Measurements from ENCODE around the gene PHEX. TPM values are rescaled to one million over a fixed set of nuclear protein-coding genes. Genes with fewer than 3 reads are reported as not detected.

The PHEX gene
- total RNA-seq, 2 donors from 2014 or later, result 0.29 TPM; not detected in 1

DNA sequence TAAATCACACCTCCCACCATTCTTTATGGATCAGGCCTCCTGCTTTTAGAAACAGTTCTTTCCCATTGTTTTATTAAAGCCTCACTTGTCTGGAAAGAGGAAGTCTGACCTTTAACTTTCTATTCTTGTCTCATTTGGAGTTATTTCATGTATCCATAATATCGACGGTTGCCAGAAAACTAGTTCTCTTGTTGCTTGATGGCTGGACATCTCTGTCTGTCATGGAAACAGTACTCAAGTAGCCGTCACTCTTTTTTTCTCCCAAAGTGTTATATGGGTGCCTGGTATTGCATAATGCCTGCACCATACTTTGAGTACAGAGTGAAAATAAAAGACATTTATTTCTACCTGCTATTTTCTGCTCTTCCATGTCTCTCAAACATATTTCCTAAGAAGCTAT, 61.4 kb downstream of the PHEX start:
- intact Hi-C loops (cut with DNase I), result no loop called here
- no peak for ATAC-seq
- no peak for DNase-seq

GRCh38 chrX:22095286-22095685, 63.2 kb downstream of the PHEX start:
- intact Hi-C loops (cut with DNase I), result no loop called here
- DNase-seq, result peak; percentile 24

DNA sequence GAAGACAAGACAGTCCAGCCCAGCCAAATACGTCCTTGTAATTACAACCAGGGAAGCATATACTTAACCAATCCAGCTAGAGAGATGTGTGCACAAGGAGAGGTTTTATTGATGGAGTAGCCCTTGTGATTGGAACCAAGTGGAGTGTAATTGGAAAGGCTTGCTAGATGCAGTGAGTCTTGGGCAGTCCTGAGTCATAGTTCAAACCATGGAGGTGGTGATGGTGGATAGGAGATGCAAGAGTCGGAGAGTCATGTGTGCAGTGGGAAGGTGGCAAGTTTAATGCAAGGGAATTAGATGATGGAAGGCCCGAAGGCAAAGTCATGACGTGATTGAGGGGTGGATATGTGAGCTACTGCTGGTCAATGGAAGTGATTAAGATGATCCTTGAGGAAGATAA, 63.7 kb downstream of the PHEX start:
- intact Hi-C loops (cut with DNase I), result no loop called here
- DNase-seq (no peak), ATAC-seq (no peak)

More at GRCh38 chrX:22095286-22095685, 63.2 kb downstream of the PHEX start:
- ATAC-seq, result peak; percentile 63 to 84

GRCh38 chrX:22097012-22097694, 65.0 kb downstream of the PHEX start:
- intact Hi-C loops (cut with DNase I), result no loop called here
- ATAC-seq, result no peak
- no peak for DNase-seq

DNA sequence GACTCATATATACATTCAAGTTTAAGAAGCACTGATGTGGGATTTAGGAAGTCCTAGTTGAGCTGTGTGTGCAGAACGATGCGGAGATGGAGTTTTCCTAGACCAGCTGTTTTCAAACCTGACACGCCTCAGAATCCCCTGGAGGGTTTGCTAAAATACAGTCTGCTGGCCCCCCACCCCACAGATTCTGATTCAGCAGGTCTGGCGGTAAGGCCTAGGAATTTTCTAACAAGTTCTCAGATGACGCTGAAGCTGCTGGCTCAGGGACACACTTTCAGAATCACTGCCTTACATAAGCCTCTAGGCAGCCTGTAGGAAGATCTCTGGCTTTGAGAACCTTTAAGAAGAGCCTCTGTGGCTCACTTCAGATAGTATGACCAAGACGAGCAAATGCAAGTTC, 73.1 kb downstream of the PHEX start:
- intact Hi-C loops (cut with DNase I), result no loop called here
- DNase-seq, result no peak
- peak in 1 of 2 donors; percentile 19 for ATAC-seq

DNA sequence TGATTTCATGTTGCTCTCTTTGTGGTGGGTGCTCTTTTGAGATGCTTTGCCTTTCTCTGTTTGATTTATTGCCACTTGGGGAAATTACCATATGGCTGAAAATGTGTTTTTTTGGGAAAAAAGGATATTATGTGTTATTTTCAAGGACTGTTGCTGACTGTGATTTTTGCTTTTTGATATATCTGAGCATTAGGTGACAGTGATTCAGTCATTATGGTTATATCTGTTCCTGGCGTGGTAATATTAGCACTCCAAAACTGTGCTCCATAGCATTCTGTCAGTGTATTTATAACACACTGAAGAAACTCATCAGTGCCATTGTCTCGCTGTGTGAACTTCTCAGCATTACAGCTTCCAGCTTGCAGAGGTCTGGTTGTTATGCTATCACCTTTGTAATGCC, 73.8 kb downstream of the PHEX start:
- intact Hi-C loops (cut with DNase I), result no loop called here
- ATAC-seq, result no peak
- DNase-seq, result no peak

- intact Hi-C loops (cut with DNase I), result no loop called here
- DNase-seq (no peak), ATAC-seq (no peak)
These were observed 77.3 kb downstream of the PHEX start for GRCh38 chrX:22109442-22109841.

DNA sequence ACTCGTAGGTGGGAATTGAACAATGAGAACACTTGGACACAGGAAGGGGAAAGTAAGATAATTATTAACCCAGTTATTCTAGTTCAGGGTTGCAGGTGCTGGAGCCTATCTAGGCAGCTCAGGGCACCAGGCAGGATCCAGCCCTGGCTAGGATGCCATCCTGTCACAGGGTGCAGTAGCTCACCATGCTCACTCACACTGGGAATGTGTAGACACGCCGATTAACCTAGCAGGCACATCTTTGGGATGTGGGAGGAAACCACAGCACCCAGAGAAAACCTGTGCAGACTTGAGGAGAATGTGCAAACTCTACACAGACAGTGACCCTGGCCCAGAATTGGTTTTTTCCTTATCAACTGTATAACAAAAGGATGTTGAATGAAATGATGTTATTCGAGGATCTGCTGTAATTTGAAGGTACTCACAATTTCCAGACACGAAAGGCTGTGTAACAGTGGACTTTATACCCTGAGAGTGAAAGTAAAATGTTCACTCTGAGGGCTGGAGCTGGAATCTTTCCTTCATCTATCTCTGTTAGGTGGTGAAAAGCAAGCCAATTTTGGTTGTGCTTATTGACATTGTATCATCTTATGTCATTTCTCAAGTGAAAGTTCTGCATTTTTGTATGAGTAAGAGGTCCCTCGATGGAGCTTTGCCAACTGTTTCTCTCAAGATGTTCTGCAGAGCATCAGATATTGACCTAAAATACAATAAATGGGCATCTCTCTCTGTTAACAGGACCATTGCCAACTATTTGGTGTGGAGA, 78.8 kb downstream of the PHEX start:
- DNase-seq, result no peak
- ATAC-seq, result no peak
- intact Hi-C loops (cut with DNase I), result no loop called here

DNA sequence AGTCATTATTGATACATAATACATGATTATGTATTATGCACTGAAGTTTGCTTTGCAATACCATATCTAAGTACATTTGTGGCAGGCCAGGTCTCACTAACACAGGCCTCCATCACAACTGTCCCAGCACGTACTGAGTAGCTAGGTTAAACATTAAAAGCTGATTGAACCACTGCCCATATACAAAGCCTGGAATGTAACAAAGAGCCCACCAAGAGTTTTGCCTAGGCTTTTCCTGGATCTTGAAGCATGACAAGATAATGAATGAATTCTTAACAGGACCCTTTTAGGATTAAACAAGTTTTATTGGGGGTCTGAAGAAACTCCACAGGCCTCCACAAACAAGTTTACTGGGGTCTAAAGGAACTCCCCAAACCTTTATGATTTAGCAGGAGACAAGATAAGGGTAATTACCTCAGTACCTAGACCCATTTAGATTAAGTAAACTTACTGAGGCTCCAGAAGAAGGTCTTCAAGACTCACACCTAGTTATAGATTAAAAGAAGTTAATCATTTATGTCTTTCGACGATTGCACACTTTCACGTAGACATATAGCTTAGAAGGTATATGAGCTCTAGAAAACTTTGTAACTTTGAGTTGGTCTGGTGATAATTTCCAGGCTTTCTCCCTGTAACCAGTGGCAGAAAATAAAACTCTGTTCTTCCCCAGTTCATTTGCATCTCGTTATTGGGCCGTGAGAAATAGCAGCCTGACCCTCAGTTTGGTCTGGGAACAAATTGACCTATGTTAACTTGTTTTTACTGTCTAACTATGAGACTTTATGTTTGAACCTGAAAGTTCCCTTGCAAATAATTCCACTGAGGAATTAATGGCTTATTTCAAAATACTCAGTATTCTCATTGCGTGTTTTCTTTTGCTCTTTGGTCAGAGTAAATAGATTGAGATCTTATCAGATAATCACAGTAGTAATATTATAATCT, 84.8 kb downstream of the PHEX start:
- DNase-seq, result no peak
- no peak for ATAC-seq

DNA sequence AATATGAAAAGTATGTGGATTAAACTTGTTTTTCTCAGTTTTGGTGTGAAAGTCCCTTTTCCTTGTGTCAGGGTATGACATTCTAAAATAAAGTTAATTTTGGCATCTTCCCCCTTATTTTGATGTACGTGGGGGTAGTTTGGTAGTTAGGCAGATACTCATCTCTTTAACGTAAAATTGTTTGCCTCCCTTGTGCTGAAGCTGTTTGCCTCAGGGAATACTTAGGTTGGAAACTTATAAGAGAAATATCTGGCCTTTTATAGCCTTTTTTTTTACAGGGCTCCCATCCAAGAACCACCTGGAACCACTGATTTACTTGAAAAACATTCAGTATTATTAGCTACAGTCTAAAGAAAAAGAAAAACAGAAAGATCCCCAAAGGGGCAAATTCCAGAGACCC, 85.5 kb downstream of the PHEX start:
- ATAC-seq (no peak), DNase-seq (no peak)
- intact Hi-C loops (cut with DNase I), result no loop called here

More for the DNA sequence above, 84.8 kb downstream of the PHEX start:
- intact Hi-C loops (cut with DNase I), result no loop called here

GRCh38 chrX:22118161-22118830, 86.2 kb downstream of the PHEX start:
- ATAC-seq, result no peak
- intact Hi-C loops (cut with DNase I), result no loop called here
- no peak for DNase-seq

DNA sequence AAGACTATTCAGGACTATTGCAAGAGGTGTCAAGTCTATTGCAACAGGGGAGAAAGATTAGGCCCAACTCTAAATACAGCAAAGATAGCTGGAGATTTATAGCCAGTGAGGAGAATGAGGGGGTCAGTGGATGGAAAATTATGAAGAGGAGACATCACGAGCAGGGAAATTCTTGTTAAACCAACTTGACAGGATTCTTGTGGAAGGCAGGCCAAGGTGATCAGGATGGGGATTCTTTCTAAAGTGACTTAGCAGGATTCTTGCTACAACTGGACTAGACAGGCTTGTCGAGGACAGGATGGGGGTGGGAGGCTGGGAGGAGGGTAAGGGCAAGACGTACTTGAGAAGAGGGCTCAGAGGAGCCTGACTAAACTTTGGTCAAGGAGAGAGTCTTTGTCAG, 89.0 kb downstream of the PHEX start:
- DNase-seq (no peak), ATAC-seq (no peak)
- intact Hi-C loops (cut with DNase I), result no loop called here

- intact Hi-C loops (cut with DNase I), result no loop called here
These were observed 90.4 kb downstream of the PHEX start for GRCh38 chrX:22122510-22122909.

DNA sequence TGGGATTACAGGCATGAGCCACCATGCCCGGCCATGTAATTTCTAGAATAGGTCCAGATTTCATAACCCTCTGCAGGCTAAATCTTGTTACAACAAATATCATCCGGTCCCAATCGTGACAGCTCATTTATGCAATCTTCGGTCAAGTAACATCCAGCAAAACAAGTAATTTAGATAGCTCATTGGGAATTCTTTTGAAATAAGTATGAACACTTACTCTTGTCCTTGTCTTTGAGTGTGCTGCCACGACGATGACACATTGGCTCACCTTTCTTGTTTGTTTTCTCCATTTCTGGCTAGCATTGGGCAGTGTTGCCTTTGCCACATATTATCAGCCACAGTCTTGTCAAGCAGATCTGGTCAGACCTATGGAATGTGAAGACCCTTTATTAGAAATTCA, 92.0 kb downstream of the PHEX start:
- ATAC-seq (no peak), DNase-seq (no peak)
- intact Hi-C loops (cut with DNase I), result no loop called here

More at GRCh38 chrX:22122510-22122909, 90.4 kb downstream of the PHEX start:
- ATAC-seq (peak in 1 of 2 donors; percentile 51), DNase-seq (no peak)

- no peak for DNase-seq
- no peak for ATAC-seq
- intact Hi-C loops (cut with DNase I), result no loop called here
These were observed 93.4 kb downstream of the PHEX start for GRCh38 chrX:22125481-22125880.

- no peak for DNase-seq
- intact Hi-C loops (cut with DNase I), result no loop called here
- no peak for ATAC-seq
These were observed 94.2 kb downstream of the PHEX start for GRCh38 chrX:22126327-22126726.

DNA sequence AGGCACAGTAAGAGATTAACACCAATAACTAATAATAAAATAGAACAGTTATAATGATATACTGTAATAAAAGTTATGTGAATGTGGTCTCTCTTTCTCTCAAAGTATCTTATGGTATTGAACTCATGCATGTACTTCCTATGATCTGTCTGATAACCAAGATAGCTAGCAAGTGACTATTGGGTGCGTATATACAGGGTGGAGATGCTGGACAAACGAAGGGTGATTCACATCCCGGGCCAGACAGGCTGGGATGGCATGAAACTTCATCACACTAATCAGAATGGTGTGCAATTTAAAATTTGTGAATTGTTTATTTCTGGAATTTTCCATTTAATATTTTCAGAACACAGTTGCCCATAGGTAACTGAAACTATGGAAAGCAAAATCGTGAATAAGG, 96.8 kb downstream of the PHEX start:
- intact Hi-C loops (cut with DNase I), result no loop called here
- no peak for ATAC-seq
- DNase-seq, result no peak

DNA sequence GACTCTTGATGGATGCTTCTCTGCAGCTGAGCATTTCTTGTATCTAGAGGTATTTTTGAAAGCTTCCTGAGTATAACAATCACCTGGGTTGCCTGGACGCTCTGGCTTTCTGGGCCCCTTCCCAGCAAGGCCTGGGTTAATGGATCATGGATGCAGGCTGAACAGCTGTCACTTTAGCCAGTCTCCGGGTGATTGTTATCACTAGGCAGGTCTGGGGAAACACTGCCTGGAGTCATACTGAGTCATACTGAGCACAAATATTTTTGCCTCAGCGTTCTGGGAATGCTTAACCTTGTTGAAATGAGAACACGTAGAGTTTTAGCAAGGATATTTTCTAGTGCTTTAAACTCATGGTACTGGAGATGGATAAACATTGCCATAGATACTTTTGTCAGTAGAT, 102.6 kb downstream of the PHEX start:
- intact Hi-C loops (cut with DNase I), result loop anchor here in 1 of 2 donors (5.0 kb wide), 2 partner anchors 58 to 613 kb away; no protein-coding TSS in a partner anchor
- ATAC-seq, result peak in 1 of 2 donors; percentile 68
- DNase-seq, result no peak

DNA sequence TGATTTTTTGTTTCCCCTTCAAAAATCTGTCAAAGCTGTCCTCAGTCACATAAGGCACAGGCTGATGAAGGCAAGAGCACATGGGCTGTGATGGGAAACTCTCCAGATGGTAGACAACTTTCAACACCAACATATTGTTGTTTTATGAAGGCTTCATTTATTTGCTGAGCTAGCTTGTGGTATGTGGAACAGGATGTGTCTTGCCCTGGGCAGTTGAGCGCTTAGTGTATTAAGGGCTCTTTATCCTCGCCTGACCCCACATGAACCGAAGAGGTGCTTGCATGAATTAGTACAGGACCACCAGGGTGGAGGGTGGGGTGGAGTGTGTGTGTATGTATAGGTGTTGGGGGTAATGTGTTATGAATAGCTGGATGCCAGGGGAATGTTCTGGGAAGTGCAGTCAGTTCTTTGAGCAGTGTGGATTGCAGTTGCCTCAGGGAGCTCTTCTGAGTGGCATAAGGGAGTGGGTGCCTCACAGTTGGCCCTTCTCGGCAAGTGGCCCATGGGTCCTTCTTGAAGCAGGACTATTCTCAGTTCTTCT, 103.1 kb downstream of the PHEX start:
- ATAC-seq, result peak; percentile 65 to 67
- DNase-seq, result no peak
- intact Hi-C loops (cut with DNase I), result loop anchor here in 1 of 2 donors (5.0 kb wide), 2 partner anchors 57 to 612 kb away; no protein-coding TSS in a partner anchor
